H1 (cell line): Measurements from ENCODE around the gene KCNQ1. TPM values are rescaled to one million over a fixed set of nuclear protein-coding genes. Genes with fewer than 3 reads are reported as not detected.

ENCODE experiments used
- CTCF ChIA-PET: fragments of 300-600 bp; sonication (Branson Sonifier 250); formaldehyde crosslinking; loops from one replicate; lab custom pipeline; 2021; ENCODE audit not compliant: partially characterized antibody; lab: Charles Lee
- POLR2A ChIA-PET: fragments of 300-600 bp; sonication (Branson Sonifier 250); formaldehyde crosslinking; loops from one replicate; lab custom pipeline; 2021; ENCODE audit warnings: inconsistent platforms; ENCODE audit not compliant: partially characterized antibody; lab: Charles Lee
- DNase-seq, 2 experiments: peaks; one replicate each; pipeline versions ENCODE4 v3.0.0 to v3.0.0-alpha.2; 2010 to 2022; ENCODE audit warnings: low spot score in 2 of 2, low read depth in 1 of 2, mixed read lengths in 1 of 2
- FAIRE-seq: peaks from 2 replicates; lab custom pipeline; 2011; peaks lifted over from hg19 to GRCh38; lab: Jason Lieb, UNC
- H2AFZ ChIP-seq: 2 replicates; pipeline ENCODE4 v1.8.1; 2012; ENCODE audit warnings: low read length, inconsistent platforms
- H2AK5ac ChIP-seq: 2 replicates; pipeline ENCODE4 v1.6.1; 2013; ENCODE audit warnings: low read depth, low read length
- H2BK120ac ChIP-seq: replicated peaks from 2 replicates; pipeline ENCODE3; 2013; ENCODE audit warnings: low read depth, low read length, inconsistent platforms
- H2BK12ac ChIP-seq: 2 replicates; pipeline ENCODE4 v1.6.1; 2013; ENCODE audit warnings: low read depth, low read length
- H2BK15ac ChIP-seq: 2 replicates; pipeline ENCODE4 v1.6.1; 2013; ENCODE audit warnings: low read length
- H2BK20ac ChIP-seq: 2 replicates; pipeline ENCODE4 v1.6.1; 2013; ENCODE audit warnings: low read length
- H2BK5ac ChIP-seq: 2 replicates; pipeline ENCODE4 v1.6.1; 2013; ENCODE audit warnings: low read depth, low read length
- H3K14ac ChIP-seq: 2 replicates; pipeline ENCODE4 v1.6.1; 2013; ENCODE audit warnings: inconsistent platforms; ENCODE audit not compliant: insufficient read length
- H3K18ac ChIP-seq: 2 replicates; pipeline ENCODE4 v1.6.1; 2013; ENCODE audit warnings: low read length; ENCODE audit errors: extremely low read depth
- H3K23ac ChIP-seq: 2 replicates; pipeline ENCODE4 v1.6.1; 2013; ENCODE audit warnings: inconsistent platforms; ENCODE audit not compliant: insufficient read length
- H3K23me2 ChIP-seq: 2 replicates; pipeline ENCODE4 v1.6.1; 2013; ENCODE audit warnings: low read depth, low read length
- H3K27ac ChIP-seq: 2 replicates; pipeline ENCODE4 v1.6.1; 2011; ENCODE audit warnings: low read depth, low read length, inconsistent platforms
- H3K27me3 ChIP-seq, 4 experiments: replicated peaks in 1 of 4; 1 replicate in 1 of 4; 2 replicates in 3 of 4; pipeline versions ENCODE4 v1.6.1 to v1.8.1; 2011 to 2013; ENCODE audit warnings: low read length in 3 of 4, mild to moderate bottlenecking in 3 of 4, inconsistent platforms in 2 of 4, mixed read lengths in 2 of 4, moderate library complexity in 1 of 4; ENCODE audit not compliant: control insufficient read depth in 3 of 4, insufficient read depth in 3 of 4; ENCODE audit errors: extremely low read depth in 1 of 4
- H3K36me3 ChIP-seq, 4 experiments: 2 replicates each; pipeline versions ENCODE4 v1.6.1 to v1.8.1; 2011 to 2013; ENCODE audit warnings: mild to moderate bottlenecking in 4 of 4, low read length in 3 of 4, moderate library complexity in 2 of 4, control low read depth in 1 of 4, inconsistent platforms in 1 of 4; ENCODE audit not compliant: insufficient read depth in 4 of 4, control insufficient read depth in 2 of 4
- H3K4ac ChIP-seq: replicated peaks from 2 replicates; pipeline ENCODE3; 2013; ENCODE audit warnings: low read length, low read depth, mixed read lengths, inconsistent platforms; ENCODE audit not compliant: insufficient read length
- H3K4me1 ChIP-seq, 4 experiments: replicated peaks in 1 of 4; 1 replicate in 1 of 4; 2 replicates in 3 of 4; pipeline versions ENCODE4 v1.6.1 to v1.8.1; 2011 to 2013; ENCODE audit warnings: low read length in 3 of 4, inconsistent platforms in 2 of 4, mixed read lengths in 1 of 4; ENCODE audit not compliant: insufficient read depth in 4 of 4, control insufficient read depth in 3 of 4
- H3K4me2 ChIP-seq, 2 experiments: 2 replicates each; pipeline versions ENCODE4 v1.6.1 to v1.8.1; 2011 to 2013; ENCODE audit warnings: low read depth in 2 of 2, low read length in 2 of 2, control low read depth in 1 of 2, inconsistent platforms in 1 of 2, mild to moderate bottlenecking in 1 of 2; ENCODE audit not compliant: insufficient read depth in 1 of 2
- H3K4me3 ChIP-seq, 4 experiments: fragments of 200-600, 300-600 bp in 1 of 4; sonication (generic), shearing (Covaris generic), sonication (Bioruptor Twin) in 1 of 4; 2 replicates each; pipeline versions ENCODE4 v1.5.1 to v1.8.1; 2011 to 2016; ENCODE audit warnings: low read length in 4 of 4, low read depth in 3 of 4, control low read depth in 2 of 4, inconsistent platforms in 2 of 4, mild to moderate bottlenecking in 2 of 4, mixed read lengths in 1 of 4, moderate library complexity in 1 of 4; ENCODE audit not compliant: insufficient read depth in 2 of 4; ENCODE audit errors: extremely low read depth in 1 of 4
- H3K56ac ChIP-seq: replicated peaks from 2 replicates; pipeline ENCODE3; 2013; ENCODE audit warnings: low read depth, mild to moderate bottlenecking, mixed read lengths, low read length, inconsistent platforms; ENCODE audit not compliant: insufficient read length
- H3K79me1 ChIP-seq: 2 replicates; pipeline ENCODE4 v1.6.1; 2013; ENCODE audit warnings: low read depth, low read length, control low read depth
- H3K79me2 ChIP-seq, 2 experiments: 2 replicates each; pipeline versions ENCODE4 v1.6.1 to v1.8.1; 2012 to 2013; ENCODE audit warnings: low read length in 2 of 2, mild to moderate bottlenecking in 2 of 2, inconsistent platforms in 1 of 2; ENCODE audit not compliant: insufficient read depth in 2 of 2, control insufficient read depth in 1 of 2
- H3K9ac ChIP-seq, 4 experiments: replicated peaks in 1 of 4; 1 replicate in 1 of 4; 2 replicates in 3 of 4; pipeline versions ENCODE4 v1.6.1 to v1.8.1; 2011 to 2013; ENCODE audit warnings: low read depth in 3 of 4, low read length in 3 of 4, control low read depth in 2 of 4, mild to moderate bottlenecking in 2 of 4, moderate library complexity in 2 of 4, inconsistent platforms in 1 of 4; ENCODE audit errors: extremely low read depth in 1 of 4
- H3K9me3 ChIP-seq, 2 experiments: 2 replicates each; pipeline versions ENCODE4 v1.6.1 to v1.8.1; 2012 to 2013; ENCODE audit warnings: mild to moderate bottlenecking in 2 of 2, moderate library complexity in 2 of 2, control low read depth in 1 of 2, inconsistent platforms in 1 of 2, low read depth in 1 of 2, low read length in 1 of 2, mixed read lengths in 1 of 2; ENCODE audit not compliant: insufficient read depth in 2 of 2
- H4K20me1 ChIP-seq, 2 experiments: replicated peaks in 1 of 2; 2 replicates each; pipeline versions ENCODE3 to v1.8.1; 2011 to 2013; ENCODE audit warnings: inconsistent platforms in 2 of 2, low read length in 2 of 2, mild to moderate bottlenecking in 1 of 2; ENCODE audit not compliant: insufficient read depth in 2 of 2, control insufficient read depth in 1 of 2
- H4K5ac ChIP-seq: 2 replicates; pipeline ENCODE4 v1.6.1; 2013; ENCODE audit warnings: low read length, low read depth, mixed read lengths, inconsistent platforms; ENCODE audit not compliant: insufficient read length
- H4K8ac ChIP-seq: 2 replicates; pipeline ENCODE4 v1.8.0; 2013; ENCODE audit warnings: mild to moderate bottlenecking, moderate library complexity, low read length, inconsistent platforms; ENCODE audit not compliant: insufficient read depth; ENCODE audit errors: extremely low read depth
- H4K91ac ChIP-seq: replicated peaks from 2 replicates; pipeline ENCODE3; 2013; ENCODE audit warnings: low read length, mixed read lengths, inconsistent platforms; ENCODE audit not compliant: insufficient read length
- CTCF ChIP-seq, 3 experiments: IDR thresholded peaks; 1 replicate in 2 of 3; 2 replicates in 1 of 3; pipeline versions ENCODE4 v1.5.1 to v1.6.1; 2011; ENCODE audit warnings: low read length in 3 of 3, mild to moderate bottlenecking in 3 of 3, inconsistent platforms in 2 of 3, low read depth in 1 of 3, moderate library complexity in 1 of 3; ENCODE audit not compliant: insufficient read depth in 1 of 3; ENCODE audit errors: control extremely low read depth in 1 of 3
- RAD21 ChIP-seq, 2 experiments: IDR thresholded peaks in 1 of 2; conservative IDR thresholded peaks in 1 of 2; 2 replicates each; pipeline ENCODE4 v1.6.1; 2011; ENCODE audit warnings: low read depth in 2 of 2, low read length in 2 of 2, improper control_type of control experiment in 1 of 2, inconsistent platforms in 1 of 2, mild to moderate bottlenecking in 1 of 2, moderate library complexity in 1 of 2
- SIX5 ChIP-seq: IDR thresholded peaks from 2 replicates; pipeline ENCODE4 v1.6.1; 2011; ENCODE audit warnings: mild to moderate bottlenecking, low read depth, low read length
- WGBS, 2 experiments: shearing (Covaris generic) in 1 of 2; methylation state at CpG; one replicate each; pipeline versions ENCODE4 v1.1.6 to v1.1.7; 2013 to 2015; ENCODE audit warnings: low lambda C conversion rate in 2 of 2, mixed read lengths in 2 of 2, inconsistent platforms in 1 of 2, low coverage in 1 of 2, missing lambda C conversion rate in 1 of 2; ENCODE audit not compliant: insufficient replicate concordance in 2 of 2, insufficient coverage in 1 of 2, insufficient read length in 1 of 2; ENCODE audit errors: extremely low coverage in 1 of 2, missing lambda C conversion rate in 1 of 2; 5-methylcytosine and 5-hydroxymethylcytosine counted together
- polyA plus RNA-seq, 7 experiments: library from polyadenylated mRNA; depleted of rRNA in 3 of 7; stranded (reverse) in 5 of 7; unstranded in 2 of 7; fragments of >200 nt in 5 of 7; fragments of 200-250 nt in 2 of 7; gene quantifications; 1 replicate in 5 of 7; 2 replicates in 1 of 7; 4 replicates in 1 of 7; pipeline versions ENCODE4 v1.2.1 to v1.2.3, GENCODE V29; 2011 to 2013; ENCODE audit warnings: missing spikeins in 2 of 7, mixed read lengths in 2 of 7
- total RNA-seq: library from RNA; stranded (reverse); fragmentation: NEBNext Ultra II Directional; extraction: Animal tissue kit (Norgen Biotek cat#: 25700); gene quantifications from 2 replicates; pipeline ENCODE4 v1.2.1, GENCODE V29; 2021

The KCNQ1 gene
- total and polyA plus RNA-seq, 2 of the 8 experiments (the other 6 are each of a cell fraction or from before 2014, with no cell fraction given) = 1.9 to 2.0 TPM

DNA sequence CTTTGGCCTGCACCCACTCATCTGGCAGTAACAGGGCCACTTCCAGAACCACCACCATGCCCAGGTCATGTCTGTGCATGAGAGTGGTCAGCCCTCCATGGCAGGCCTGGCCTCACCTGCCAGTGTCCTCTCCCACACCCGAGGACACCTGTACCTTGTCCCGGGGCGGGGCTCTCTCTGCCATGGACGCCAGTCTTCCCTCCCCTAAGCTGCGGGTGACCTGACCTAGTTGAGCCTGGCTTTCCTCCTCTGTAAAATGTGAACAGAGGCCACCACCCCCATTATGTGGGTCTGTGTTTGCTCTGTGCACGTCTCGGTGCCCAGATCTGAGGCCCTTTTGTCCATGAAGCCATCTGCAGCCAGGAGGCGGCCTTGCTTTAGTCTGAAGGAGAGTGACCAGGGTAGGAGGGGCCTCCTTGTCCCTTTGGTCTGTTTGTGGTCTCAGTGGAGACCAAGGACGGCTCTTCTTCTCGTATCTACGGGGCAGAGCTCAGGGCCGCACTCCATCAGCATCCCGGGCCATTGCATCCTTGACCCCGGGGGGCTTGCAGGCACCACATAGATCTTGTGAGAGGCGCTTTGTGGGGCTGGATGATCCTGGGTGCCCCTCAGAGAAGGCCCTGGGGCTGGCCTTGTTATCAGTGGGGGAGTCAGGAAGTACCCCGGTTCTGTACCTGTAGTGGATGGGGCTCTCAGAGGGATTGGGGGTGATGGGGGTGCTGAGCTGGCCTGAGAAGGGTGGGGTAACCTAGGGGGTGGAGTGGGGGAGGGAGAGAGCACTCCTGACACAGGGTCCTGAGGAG is 121.6 kb downstream of the KCNQ1 start:
- no peak for FAIRE-seq
- POLR2A ChIA-PET = no interaction called here
- CTCF ChIA-PET = interaction anchor here (0.6 to 7.6 kb wide), 10 partner anchors 31 to 324 kb away, joined by 3 to 51 read pairs (median 4); no protein-coding TSS in a partner anchor

More for the DNA sequence above, 121.6 kb downstream of the KCNQ1 start:
- Histone ChIP-seq H3K9me3 (peaks cover 0 to 5% of the 10 kb centered on the region in 2 experiments; a peak in 1 of 4 replicates), H4K5ac (no peak overlapping the region), H2BK15ac (no peak overlapping the region), H2BK5ac (no peak overlapping the region), H4K91ac (no peak overlapping the region), H3K23me2 (no peaks in the 10 kb centered on the region), H4K20me1 (peaks cover 0 to 5% of the 10 kb centered on the region in 2 experiments), H2AFZ (no peak overlapping the region), H2BK20ac (no peak overlapping the region), H3K4ac (no peak overlapping the region), H2BK120ac (no peak overlapping the region), H3K27me3 (peaks cover 0 to 51% (median 34%) of the 10 kb centered on the region in 4 experiments; a peak in 6 of 7 replicates), H3K14ac (no peak overlapping the region), H3K79me2 (no peaks in the 10 kb centered on the region), H3K23ac (no peak overlapping the region), H3K4me1 (peaks cover 0 to 5% (median under 1%) of the 10 kb centered on the region in 4 experiments; a peak in 3 of 7 replicates), H3K27ac (no peak overlapping the region), H3K4me3 (no peak overlapping the region), H3K79me1 (no peaks in the 10 kb centered on the region), H3K36me3 (no peaks in the 10 kb centered on the region), H3K56ac (no peak overlapping the region), H2BK12ac (no peak overlapping the region), H4K8ac (no peak overlapping the region; the same call in 1 of the 2 replicates), H2AK5ac (no peak overlapping the region), H3K9ac (no peak overlapping the region), H3K18ac (no peak overlapping the region), H3K4me2 (no peak overlapping the region)
- no peak for DNase-seq
- WGBS, 2 experiments = 91% methylated on average over 15 of the region's 16 CpGs; no CpG with 5 or more reads in 1 of the 2 experiments
- peak; percentile 37 to 61; a peak in 3 of 4 replicates for TF ChIP-seq RAD21 (IDR thresholded peaks at IDR 0.05 in 1 of 2, conservative IDR thresholded peaks at IDR 0.05 in 1 of 2; ENCODE audit: low read depth in 2 of 2, low read length in 2 of 2)
- TF ChIP-seq SIX5 = no peak
- peak in 2 of 3 experiments; percentile 19 to 24; a peak in 2 of 4 replicates for TF ChIP-seq CTCF (IDR thresholded peaks at IDR 0.05; ENCODE audit: control extremely low read depth in 1 of 3, insufficient read depth in 1 of 3, low read depth in 1 of 3, low read length in 3 of 3)
